Thyroid gland (tissue), 4 donors: ENCODE results near the gene CTAGE1.
"Not testable (repeated sequence)": the region's sequence is repeated elsewhere in the genome, so short reads cannot be mapped to it uniquely, and the experiment has no call there.

Source experiments
- CTCF ChIP-seq, 6 experiments: fragments of 200-600 bp in 3 of 6; fragments of 450-650 bp in 3 of 6; sonication (generic) in 3 of 6; IDR thresholded peaks; one replicate each; pipeline ENCODE4 v1.5.1; 2016 to 2019; ENCODE audit warnings: antibody characterized with exemption in 6 of 6, mild to moderate bottlenecking in 2 of 6, inconsistent platforms in 1 of 6, moderate library complexity in 1 of 6
- POLR2A ChIP-seq, 2 donors: fragments of 450-650 bp; IDR thresholded peaks; one replicate each; pipeline ENCODE4 v1.6.1; 2017; ENCODE audit warnings: antibody characterized with exemption in 2 of 2, mild to moderate bottlenecking in 2 of 2, moderate library complexity in 1 of 2

GRCh38 chr18:22450766-22451165, 33.1 kb upstream of the CTAGE1 start:
- TF ChIP-seq CTCF, POLR2A (IDR thresholded peaks at IDR 0.05): not testable (repeated sequence)
